IPS-18c (cell line): Measurements from ENCODE around the gene TAF12.
"Not testable (repeated sequence)": the region's sequence is repeated elsewhere in the genome, so short reads cannot be mapped to it uniquely, and the experiment has no call there.

Source experiments
- H3K4me3 ChIP-seq: 2 replicates; pipeline ENCODE4 v1.7.0; 2013; ENCODE audit warnings: low read depth, mild to moderate bottlenecking, low read length, moderate library complexity; ENCODE audit not compliant: insufficient read depth
- H3K9me3 ChIP-seq: one replicate; pipeline ENCODE4 v1.6.1; 2013; ENCODE audit warnings: mild to moderate bottlenecking, low read length, moderate library complexity; ENCODE audit not compliant: control insufficient read depth, insufficient read depth

Gene TAF12, protein sequence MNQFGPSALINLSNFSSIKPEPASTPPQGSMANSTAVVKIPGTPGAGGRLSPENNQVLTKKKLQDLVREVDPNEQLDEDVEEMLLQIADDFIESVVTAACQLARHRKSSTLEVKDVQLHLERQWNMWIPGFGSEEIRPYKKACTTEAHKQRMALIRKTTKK

DNA sequence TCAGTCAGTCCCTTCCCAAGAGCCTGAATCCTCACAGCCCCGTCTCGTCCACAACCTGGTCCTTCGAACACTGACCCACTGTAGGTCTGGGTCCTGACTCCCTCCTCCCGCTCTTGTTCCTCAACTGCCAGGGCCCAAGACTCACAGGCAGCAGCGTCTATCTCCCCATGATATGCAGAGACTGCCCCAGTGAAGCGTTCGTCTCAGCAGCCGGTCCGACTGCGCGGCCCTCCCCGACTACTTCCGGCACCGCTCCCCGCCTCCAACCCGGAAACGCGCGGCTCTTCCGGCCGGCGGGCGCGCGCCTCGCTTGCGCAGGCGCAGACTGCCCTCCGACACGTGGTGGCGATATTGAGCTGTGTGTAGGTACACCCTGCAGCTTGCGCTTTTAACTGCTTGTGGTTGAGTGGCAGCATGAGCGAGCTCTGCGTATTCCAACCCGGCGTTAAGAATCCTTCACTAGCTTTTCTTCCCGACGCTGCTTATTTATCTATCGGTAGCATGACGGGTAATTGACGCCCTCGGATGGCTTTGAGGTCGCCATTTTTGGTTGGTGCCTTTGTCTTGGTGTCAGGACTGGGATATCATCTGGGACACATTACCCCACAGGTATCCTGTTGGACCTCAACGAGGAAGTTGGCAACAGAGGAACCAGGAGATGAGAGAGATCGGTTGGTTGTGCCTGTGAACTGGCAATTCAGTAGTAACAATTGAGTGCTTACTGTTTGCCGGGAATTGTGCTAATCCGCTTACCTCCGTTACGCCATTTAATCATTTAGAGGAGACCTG is at the start of gene TAF12:
TSS of gene TAF12 (minus strand) at position 221 of the 789 bp plus-strand sequence. CDS start 20,986 bp downstream, outside the sequence.
- Histone ChIP-seq H3K4me3 (peak within 1 kb of the TSS; percentile 94), H3K9me3 (no peaks in the 10 kb centered on the region)

- not testable (repeated sequence) for H3K9me3 ChIP-seq, H3K4me3 ChIP-seq
Measured at GRCh38 chr1:28691627-28692026, 48.8 kb upstream of the TAF12 start.

DNA sequence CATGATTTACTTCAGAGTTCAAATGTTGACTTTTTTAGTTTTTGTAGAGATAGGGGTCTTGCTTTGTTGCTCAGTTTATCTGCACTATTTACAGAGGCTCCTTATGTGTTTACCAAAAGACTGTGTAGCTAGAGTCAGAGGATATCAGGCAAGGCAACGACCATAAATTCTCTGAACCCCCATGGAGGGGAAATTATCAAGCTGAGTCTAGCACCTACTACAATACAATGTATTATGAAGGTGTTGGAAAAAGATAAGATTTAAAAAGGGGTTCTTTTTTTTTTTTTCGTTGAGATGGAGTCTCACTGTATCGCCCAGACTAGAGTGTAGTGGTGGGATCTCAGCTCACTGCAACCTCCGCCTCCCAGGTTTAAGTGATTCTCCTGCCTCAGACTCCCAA is 42.1 kb upstream of the TAF12 start:
- Histone ChIP-seq H3K9me3 (no peaks in the 10 kb centered on the region), H3K4me3 (no peak overlapping the region)

GRCh38 chr1:28682840-28683239 is 40.0 kb upstream of the TAF12 start:
- H3K9me3 ChIP-seq, result no peaks in the 10 kb centered on the region
- no peak overlapping the region for H3K4me3 ChIP-seq

GRCh38 chr1:28680151-28680550 is 37.3 kb upstream of the TAF12 start:
- no peak overlapping the region for H3K4me3 ChIP-seq
- H3K9me3 ChIP-seq, result no peaks in the 10 kb centered on the region

DNA sequence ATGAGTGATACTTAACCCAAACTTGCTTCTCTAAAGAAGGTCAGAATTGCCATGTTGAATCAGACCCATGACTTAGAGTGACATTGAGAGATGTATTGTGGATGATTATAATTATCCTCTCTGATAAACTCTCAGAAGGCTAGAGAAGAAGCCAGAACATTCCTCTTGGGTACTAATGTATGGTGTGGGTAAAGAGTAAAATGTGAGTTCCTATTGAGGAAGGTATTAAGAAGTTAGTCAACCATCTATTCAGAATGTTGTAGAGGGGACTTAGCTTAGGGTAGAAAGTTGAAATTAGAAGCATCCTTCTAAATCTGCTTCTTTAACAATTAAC is 33.0 kb upstream of the TAF12 start:
- H3K9me3 ChIP-seq, result no peaks in the 10 kb centered on the region
- no peak overlapping the region for H3K4me3 ChIP-seq

GRCh38 chr1:28672971-28673370 is 30.1 kb upstream of the TAF12 start:
- H3K4me3 ChIP-seq, H3K9me3 ChIP-seq: not testable (repeated sequence)

DNA sequence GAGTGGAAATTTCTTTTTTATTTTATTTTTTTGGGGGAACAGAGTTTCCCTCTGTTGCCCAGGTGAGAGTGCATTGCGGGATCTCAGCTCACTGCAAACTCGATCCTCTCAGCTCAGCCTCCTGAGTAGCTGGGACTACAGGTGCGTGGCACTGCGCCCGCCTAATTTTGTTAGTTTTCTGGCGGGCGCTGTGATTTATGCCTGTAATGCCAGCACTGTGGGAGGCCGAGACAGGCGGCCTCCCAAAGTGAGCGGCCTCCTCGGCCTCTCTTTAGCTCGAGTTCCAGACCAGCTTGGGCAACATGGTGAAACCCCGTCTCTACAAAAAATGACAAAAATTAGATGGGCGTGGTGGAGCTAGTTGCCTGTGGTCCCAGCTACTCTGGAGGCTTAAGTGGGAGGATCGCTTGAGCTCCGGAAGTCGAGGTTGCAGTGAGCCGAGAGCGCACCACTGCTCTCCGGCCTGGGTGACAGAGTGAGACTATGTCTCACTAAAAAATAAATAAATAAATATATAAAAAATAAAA is 28.4 kb upstream of the TAF12 start:
- Histone ChIP-seq H3K4me3 (no peak overlapping the region), H3K9me3 (no peaks in the 10 kb centered on the region)

- no peaks in the 10 kb centered on the region for H3K9me3 ChIP-seq
- H3K4me3 ChIP-seq, result peak overlapping the region; percentile 72
Measured at GRCh38 chr1:28668956-28669723, 26.3 kb upstream of the TAF12 start.

- Histone ChIP-seq H3K4me3 (peak within 1 kb of the TSS; percentile 72), H3K9me3 (no peaks in the 10 kb centered on the region)
Measured at GRCh38 chr1:28668191-28668955, 25.5 kb upstream of the TAF12 start, which contains the start of gene GMEB1. Gene GMEB1, plus strand, starts transcription at chr1:28668784. Its CDS starts 14,829 bp downstream, at chr1:28683613.

DNA sequence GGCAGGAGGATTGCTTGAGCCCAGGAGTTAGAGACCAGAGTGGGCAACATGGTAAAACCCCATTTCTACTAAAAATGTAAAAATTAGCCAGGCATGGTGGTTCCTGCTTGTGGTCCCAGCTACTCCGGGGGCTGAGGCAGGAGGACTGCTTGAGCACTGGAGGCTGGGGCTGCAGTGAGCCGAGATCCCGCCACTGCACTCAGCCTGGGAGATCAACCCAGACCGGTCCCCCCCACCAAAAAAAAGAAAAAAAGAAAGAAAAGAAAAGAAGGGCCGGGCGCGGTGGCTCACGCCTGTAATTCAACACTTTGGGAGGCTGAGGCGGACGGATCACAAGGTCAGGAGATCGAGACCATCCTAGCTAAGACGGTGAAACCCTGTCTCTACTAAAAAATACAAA is 23.9 kb upstream of the TAF12 start:
- Histone ChIP-seq H3K4me3 (no peak overlapping the region), H3K9me3 (no peaks in the 10 kb centered on the region)

GRCh38 chr1:28663871-28664470 is 21.1 kb upstream of the TAF12 start:
- Histone ChIP-seq H3K4me3 (no peak overlapping the region), H3K9me3 (no peaks in the 10 kb centered on the region)

GRCh38 chr1:28656335-28656734 is 13.5 kb upstream of the TAF12 start:
- Histone ChIP-seq H3K9me3 (peaks cover 2% of the 10 kb centered on the region), H3K4me3 (no peak overlapping the region)

DNA sequence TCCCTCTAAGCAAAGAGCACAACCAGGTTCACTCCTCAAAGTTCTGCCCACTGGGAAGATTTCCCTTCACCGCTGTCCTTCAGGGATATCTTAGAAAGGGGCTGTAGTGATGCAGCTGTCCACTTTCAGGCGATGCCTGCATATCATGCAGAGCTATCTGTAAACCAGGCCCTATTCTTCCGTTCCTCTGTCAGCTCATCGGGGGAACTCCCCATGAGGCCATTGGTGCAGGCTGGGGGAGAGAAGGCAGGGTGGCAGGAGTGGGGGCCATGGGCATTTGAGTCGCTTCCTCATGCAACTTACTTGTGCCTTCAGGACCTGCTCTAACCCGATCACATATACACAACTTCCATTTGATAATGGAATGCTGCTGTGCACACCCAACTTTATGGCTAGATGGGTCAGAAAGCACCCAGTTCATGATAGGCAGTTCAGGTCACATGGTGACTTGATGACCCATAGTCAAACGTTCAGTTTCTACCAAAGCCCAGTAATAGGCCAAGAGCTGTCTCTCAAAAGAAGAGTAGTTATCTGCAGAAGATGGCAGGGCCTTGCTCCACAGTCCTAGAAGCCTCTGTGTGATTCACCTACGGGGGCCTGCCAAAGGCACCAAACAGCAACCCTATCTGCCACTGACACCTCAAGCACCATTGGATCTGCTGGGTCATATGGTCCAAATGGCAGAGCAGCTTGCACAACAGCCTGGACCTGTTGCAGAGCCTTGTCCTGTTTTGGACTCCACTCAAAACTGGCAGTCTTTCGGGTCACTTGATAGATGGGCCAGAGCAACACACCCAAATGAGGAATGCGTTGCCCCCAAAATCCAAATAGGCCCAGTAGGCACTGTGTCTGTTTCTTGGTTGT is 12.8 kb upstream of the TAF12 start:
- not testable (repeated sequence) for H3K4me3 ChIP-seq

GRCh38 chr1:28653870-28654269 is 11.0 kb upstream of the TAF12 start:
- H3K4me3 ChIP-seq, H3K9me3 ChIP-seq: not testable (repeated sequence)

More for the DNA sequence above, 12.8 kb upstream of the TAF12 start:
- H3K9me3 ChIP-seq, result not testable (repeated sequence)

DNA sequence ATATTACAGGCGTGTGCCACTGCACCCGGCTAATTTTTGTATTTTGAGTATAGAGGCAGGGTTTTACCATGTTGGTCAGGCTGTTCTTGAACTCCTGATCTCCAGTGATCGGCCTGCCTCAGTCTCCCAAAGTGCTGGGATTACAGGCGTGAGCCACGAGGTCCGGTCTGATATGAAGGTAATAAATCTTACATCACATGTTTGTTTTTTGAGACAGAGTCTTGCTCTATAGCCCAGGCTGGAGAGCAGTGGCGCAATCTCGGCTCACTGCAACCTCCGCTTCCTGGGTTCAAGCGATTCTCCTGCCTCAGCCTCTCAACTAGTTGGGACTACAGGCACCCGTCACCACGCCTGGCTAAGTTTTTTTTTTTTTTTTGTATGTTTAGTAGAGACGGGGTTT is 10.2 kb upstream of the TAF12 start:
- H3K9me3 ChIP-seq, H3K4me3 ChIP-seq: not testable (repeated sequence)
